ENCODE data around the gene TEP1.

Gene TEP1

GRCh38 chr14:20429801-20430669, 16.7 kb upstream of the TEP1 start:
- no peak for DNase-seq

GRCh38 chr14:20428802-20429201, 15.5 kb upstream of the TEP1 start:
- no peak for DNase-seq

- no peak for DNase-seq
Measured at GRCh38 chr14:20428010-20428365, 14.7 kb upstream of the TEP1 start.

- DNase-seq: peak in 2 of 3 experiments; percentile 23 to 34
Measured at GRCh38 chr14:20427231-20428009, 14.1 kb upstream of the TEP1 start.

- DNase-seq: no peak
Measured at GRCh38 chr14:20424851-20425250, 11.6 kb upstream of the TEP1 start.

GRCh38 chr14:20422886-20423285, 9.6 kb upstream of the TEP1 start:
- no peak for DNase-seq

- DNase-seq: no peak
Measured at GRCh38 chr14:20421267-20421666, 8.0 kb upstream of the TEP1 start.

GRCh38 chr14:20419419-20419818, 6.1 kb upstream of the TEP1 start:
- DNase-seq: no peak

GRCh38 chr14:20418501-20418909, 5.2 kb upstream of the TEP1 start:
- no peak for DNase-seq

- DNase-seq: peak; percentile 49 to 84 (median 60)
Measured at GRCh38 chr14:20417250-20418186, 4.2 kb upstream of the TEP1 start.

- no peak for DNase-seq
Measured at GRCh38 chr14:20416223-20416622, 2.9 kb upstream of the TEP1 start.

GRCh38 chr14:20415782-20416206, 2.5 kb upstream of the TEP1 start:
- peak; percentile 8 to 51 (median 34) for DNase-seq

GRCh38 chr14:20413744-20414082, 412 bp upstream of the TEP1 start:
- DNase-seq: peak in 2 of 3 experiments; percentile 62 to 65

GRCh38 chr14:20412411-20412810, 890 bp downstream of the TEP1 start:
- no peak for DNase-seq

- DNase-seq: no peak
Measured at GRCh38 chr14:20409226-20409625, 4.1 kb downstream of the TEP1 start.

GRCh38 chr14:20403521-20403920, 9.8 kb downstream of the TEP1 start:
- no peak for DNase-seq

GRCh38 chr14:20400965-20401593, 12.2 kb downstream of the TEP1 start:
- DNase-seq: no peak

- no peak for DNase-seq
Measured at GRCh38 chr14:20400589-20400964, 12.7 kb downstream of the TEP1 start.

GRCh38 chr14:20397511-20397910, 15.8 kb downstream of the TEP1 start:
- no peak for DNase-seq

GRCh38 chr14:20391505-20391904, 21.8 kb downstream of the TEP1 start:
- DNase-seq: no peak

- DNase-seq: no peak
Measured at GRCh38 chr14:20388159-20388558, 25.1 kb downstream of the TEP1 start.

GRCh38 chr14:20387576-20387975, 25.7 kb downstream of the TEP1 start:
- DNase-seq: no peak
